Hematopoietic multipotent progenitor cell treated with erythropoietin and hydrocortisone succinate and interleukin-3 and kit ligand, for 6 days (in vitro differentiated cells): ENCODE measurements around the gene PIGR.
"Not testable (repeated sequence)": the region's sequence is repeated elsewhere in the genome, so short reads cannot be mapped to it uniquely, and the experiment has no call there.

Experiments used
- DNase-seq: peaks from one replicate; pipeline ENCODE4 v3.0.0-alpha.2; 2015

PIGR gene

GRCh38 chr1:206931709-206932108 is 14.6 kb downstream of the PIGR start:
- no peak for DNase-seq

GRCh38 chr1:206930210-206930798 is 16.0 kb downstream of the PIGR start:
- DNase-seq: no peak

- no peak for DNase-seq
These were observed 16.7 kb downstream of the PIGR start for GRCh38 chr1:206929524-206929923.

- DNase-seq: no peak
These were observed 20.0 kb downstream of the PIGR start for GRCh38 chr1:206926286-206926685.

- peak; percentile 64 for DNase-seq
These were observed 21.0 kb downstream of the PIGR start for GRCh38 chr1:206925106-206925736.

- DNase-seq: no peak
These were observed 21.6 kb downstream of the PIGR start for GRCh38 chr1:206924592-206925105.

- not testable (repeated sequence) for DNase-seq
These were observed 22.2 kb downstream of the PIGR start for GRCh38 chr1:206923961-206924557.

GRCh38 chr1:206923009-206923960 is 23.0 kb downstream of the PIGR start:
- peak; percentile 31 for DNase-seq

GRCh38 chr1:206922524-206922923 is 23.7 kb downstream of the PIGR start:
- DNase-seq: no peak

GRCh38 chr1:206921772-206922265 is 24.4 kb downstream of the PIGR start, which contains the start of gene FCMR:
Gene FCMR (minus strand): TSS chr1:206921941. CDS start chr1:206921854, 87 bp downstream.
- DNase-seq: peak; percentile 57

GRCh38 chr1:206918076-206918475 is 28.2 kb downstream of the PIGR start:
- DNase-seq: no peak

- DNase-seq: no peak
These were observed 30.1 kb downstream of the PIGR start for GRCh38 chr1:206916000-206916709.

GRCh38 chr1:206915030-206915735 is 31.1 kb downstream of the PIGR start:
- DNase-seq: no peak

GRCh38 chr1:206913766-206914537 is 32.3 kb downstream of the PIGR start:
- DNase-seq: no peak

- peak; percentile 93 for DNase-seq
These were observed 33.7 kb downstream of the PIGR start for GRCh38 chr1:206912445-206913095.

GRCh38 chr1:206911064-206911663 is 35.1 kb downstream of the PIGR start:
- peak; percentile 85 for DNase-seq

GRCh38 chr1:206909883-206910318 is 36.4 kb downstream of the PIGR start:
- DNase-seq: no peak

- DNase-seq: peak; percentile 29
These were observed 36.9 kb downstream of the PIGR start for GRCh38 chr1:206909161-206909882.

GRCh38 chr1:206908038-206908437 is 38.2 kb downstream of the PIGR start:
- DNase-seq: no peak
